ENCODE data around the gene ZFYVE28. TPM values are rescaled to one million over a fixed set of nuclear protein-coding genes. Genes with fewer than 3 reads are reported as not detected.
A peak's percentile ranks its signal among the peaks of the same experiment; 100 is the strongest.

Gene ZFYVE28
- total RNA-seq, 6 experiments from 2014 or later: 2.5 to 9.6 (median 4.8) TPM

DNA sequence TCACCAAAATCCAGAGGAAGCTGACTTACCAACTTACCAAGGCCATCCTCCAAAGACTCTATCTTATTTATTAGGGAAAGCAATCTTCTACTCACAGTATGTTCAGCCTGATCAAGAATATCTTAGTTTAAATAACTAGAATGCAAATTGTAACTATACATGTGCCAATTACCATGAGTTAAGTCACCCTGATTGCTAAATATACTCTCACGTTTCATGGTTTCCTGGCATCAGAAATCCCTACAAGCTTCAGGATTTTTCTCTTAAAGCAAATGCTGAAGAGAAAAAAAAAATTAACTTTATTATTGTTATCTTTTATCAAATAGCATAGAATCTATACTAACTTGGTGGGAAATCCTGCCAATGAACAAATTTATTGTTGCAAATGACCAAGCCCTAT, 93.6 kb downstream of the ZFYVE28 start:
- DNase-seq: no peak
- TF ChIP-seq, protein P1, sequence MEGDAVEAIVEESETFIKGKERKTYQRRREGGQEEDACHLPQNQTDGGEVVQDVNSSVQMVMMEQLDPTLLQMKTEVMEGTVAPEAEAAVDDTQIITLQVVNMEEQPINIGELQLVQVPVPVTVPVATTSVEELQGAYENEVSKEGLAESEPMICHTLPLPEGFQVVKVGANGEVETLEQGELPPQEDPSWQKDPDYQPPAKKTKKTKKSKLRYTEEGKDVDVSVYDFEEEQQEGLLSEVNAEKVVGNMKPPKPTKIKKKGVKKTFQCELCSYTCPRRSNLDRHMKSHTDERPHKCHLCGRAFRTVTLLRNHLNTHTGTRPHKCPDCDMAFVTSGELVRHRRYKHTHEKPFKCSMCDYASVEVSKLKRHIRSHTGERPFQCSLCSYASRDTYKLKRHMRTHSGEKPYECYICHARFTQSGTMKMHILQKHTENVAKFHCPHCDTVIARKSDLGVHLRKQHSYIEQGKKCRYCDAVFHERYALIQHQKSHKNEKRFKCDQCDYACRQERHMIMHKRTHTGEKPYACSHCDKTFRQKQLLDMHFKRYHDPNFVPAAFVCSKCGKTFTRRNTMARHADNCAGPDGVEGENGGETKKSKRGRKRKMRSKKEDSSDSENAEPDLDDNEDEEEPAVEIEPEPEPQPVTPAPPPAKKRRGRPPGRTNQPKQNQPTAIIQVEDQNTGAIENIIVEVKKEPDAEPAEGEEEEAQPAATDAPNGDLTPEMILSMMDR (IDR thresholded peaks at IDR 0.05): no peak
- TF ChIP-seq POLR2A (IDR thresholded peaks at IDR 0.05): no peak
- WGBS (ENCODE audit: insufficient coverage, low coverage, low lambda C conversion rate, missing lambda C conversion rate): 92% methylated on average over 1 of the region's 1 CpG

GRCh38 chr4:2322841-2323240, 95.6 kb downstream of the ZFYVE28 start:
- 84% methylated on average over 13 of the region's 13 CpGs for WGBS (ENCODE audit: insufficient coverage, low coverage, low lambda C conversion rate, missing lambda C conversion rate)
- no peaks in the 10 kb centered on the region for H3K4me1 ChIP-seq
- H3K9me3 ChIP-seq: peaks cover 0 to 3% (median 0%) of the 10 kb centered on the region in 4 donors
- DNase-seq: no peak
- H3K27ac ChIP-seq: no peak overlapping the region
- no peak for ATAC-seq
- intact Hi-C loops (cut with DNase I): no loop called here
- no peaks in the 10 kb centered on the region for H3K36me3 ChIP-seq
- TF ChIP-seq, protein P1 (IDR thresholded peaks at IDR 0.05): no peak
- no peak for TF ChIP-seq POLR2A (IDR thresholded peaks at IDR 0.05)
- no peak overlapping the region for H3K4me3 ChIP-seq
- no peaks in the 10 kb centered on the region for H3K27me3 ChIP-seq

More for the DNA sequence above, 93.6 kb downstream of the ZFYVE28 start:
- intact Hi-C loops (cut with DNase I): no loop called here
- Histone ChIP-seq H3K4me1 (no peaks in the 10 kb centered on the region), H3K27ac (no peak overlapping the region), H3K27me3 (no peaks in the 10 kb centered on the region), H3K36me3 (peaks cover 0 to 4% (median 0%) of the 10 kb centered on the region in 4 donors), H3K4me3 (no peak overlapping the region), H3K9me3 (peaks cover 0 to 7% (median 0%) of the 10 kb centered on the region in 4 donors)
- ATAC-seq: no peak

DNA sequence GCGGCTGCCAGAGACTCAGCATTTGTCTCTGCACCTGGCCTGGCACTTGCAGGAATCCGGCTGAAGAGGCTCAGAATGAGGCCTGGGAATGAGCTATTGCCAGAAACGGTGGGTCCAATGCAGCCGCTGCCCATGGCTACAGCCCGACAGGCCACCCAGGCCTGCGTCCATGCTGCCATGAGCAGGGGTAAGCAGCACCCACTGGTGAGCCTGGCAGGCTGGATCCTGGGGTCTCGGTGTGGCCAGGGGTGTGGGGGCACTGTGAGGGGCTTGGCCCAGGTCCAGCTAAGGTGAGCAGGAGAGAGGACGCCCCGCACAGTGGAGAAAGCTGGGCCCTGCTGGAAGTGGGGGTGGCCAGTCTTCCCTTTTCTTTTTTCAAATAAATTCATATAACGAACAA, 96.2 kb downstream of the ZFYVE28 start:
- no peaks in the 10 kb centered on the region for H3K36me3 ChIP-seq
- H3K9me3 ChIP-seq: no peaks in the 10 kb centered on the region
- ATAC-seq (no peak), DNase-seq (no peak)
- no peak overlapping the region for H3K4me3 ChIP-seq
- no peak overlapping the region for H3K27ac ChIP-seq
- no peaks in the 10 kb centered on the region for H3K27me3 ChIP-seq
- no peaks in the 10 kb centered on the region for H3K4me1 ChIP-seq
- TF ChIP-seq, protein P1 (IDR thresholded peaks at IDR 0.05): no peak
- TF ChIP-seq POLR2A (IDR thresholded peaks at IDR 0.05): no peak
- intact Hi-C loops (cut with DNase I): no loop called here
- WGBS (ENCODE audit: insufficient coverage, low coverage, low lambda C conversion rate, missing lambda C conversion rate): 89% methylated on average over 3 of the region's 10 CpGs

DNA sequence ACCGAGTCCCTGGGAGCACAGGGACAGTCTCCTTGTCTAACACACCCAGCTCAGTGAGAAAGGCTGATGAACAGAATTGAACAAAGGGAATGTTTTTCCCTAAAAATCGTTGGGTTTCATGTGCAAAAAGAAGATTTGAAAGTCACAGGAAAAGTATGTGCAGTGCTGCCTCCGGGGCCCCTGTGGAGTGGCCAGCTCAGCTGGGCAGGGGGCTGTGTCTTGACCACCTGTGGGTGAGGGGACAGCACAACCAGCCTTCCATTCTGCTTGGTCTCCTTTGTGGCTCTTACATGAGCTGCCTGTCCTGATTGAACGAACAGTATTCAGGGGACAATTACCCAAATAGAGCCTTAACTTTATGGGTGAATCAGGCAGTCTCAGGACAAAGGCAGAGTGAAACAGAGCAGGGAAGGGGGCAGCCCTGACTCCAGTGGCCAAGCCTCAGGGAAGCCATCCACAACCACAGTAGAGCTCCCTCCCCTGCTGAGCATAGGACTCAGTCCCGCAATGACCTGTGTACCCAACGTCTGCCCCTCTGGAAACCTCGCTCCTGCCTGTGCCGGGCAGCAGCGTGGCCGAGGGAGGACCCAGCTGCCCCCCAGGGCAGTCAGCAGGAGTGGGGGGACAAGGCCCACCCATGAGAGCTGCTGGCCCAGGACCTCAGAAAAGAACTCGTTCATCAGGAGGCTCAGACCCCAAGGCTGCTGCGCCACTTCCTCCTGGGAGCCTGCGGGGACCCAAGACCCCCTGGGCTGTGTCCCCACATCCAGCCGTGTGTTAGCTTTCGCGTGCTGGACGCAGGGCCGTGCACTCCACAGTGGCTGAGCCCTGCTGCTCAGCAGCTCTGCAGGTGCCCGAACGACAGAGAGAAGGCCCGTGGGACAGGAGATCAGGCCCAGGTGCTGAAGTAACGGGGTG, 96.9 kb downstream of the ZFYVE28 start:
- WGBS (ENCODE audit: insufficient coverage, low coverage, low lambda C conversion rate, missing lambda C conversion rate): 61% methylated on average over 3 of the region's 22 CpGs
- H3K9me3 ChIP-seq: no peaks in the 10 kb centered on the region
- no peak overlapping the region for H3K27ac ChIP-seq
- no peaks in the 10 kb centered on the region for H3K36me3 ChIP-seq
- DNase-seq: no peak
- TF ChIP-seq POLR2A (IDR thresholded peaks at IDR 0.05): no peak
- TF ChIP-seq, protein P1 (IDR thresholded peaks at IDR 0.05): no peak
- no peak overlapping the region for H3K4me3 ChIP-seq
- H3K27me3 ChIP-seq: no peaks in the 10 kb centered on the region
- peak in 1 of 4 donors; percentile 13 for ATAC-seq
- H3K4me1 ChIP-seq: no peaks in the 10 kb centered on the region
- intact Hi-C loops (cut with DNase I): no loop called here
